Endothelial cell of umbilical vein (primary cell): Measurements from ENCODE around the gene FXR1. TPM values are rescaled to one million over a fixed set of nuclear protein-coding genes. Genes with fewer than 3 reads are reported as not detected.
"Not testable (repeated sequence)": the region's sequence is repeated elsewhere in the genome, so short reads cannot be mapped to it uniquely, and the experiment has no call there.

Experiments used
- BruUV-seq: library from RNA; stranded (reverse); fragments of 400-500 nt; replicated peaks from 2 replicates; lab custom pipeline; 2021; lab: Mats Ljungman, UMichigan
- CTCF ChIA-PET: fragments of 300-600, 350-600 bp; sonication (Branson Sonifier 250); formaldehyde crosslinking; loops from one replicate; lab custom pipeline; 2021; ENCODE audit warnings: antibody characterized with exemption, inconsistent platforms; lab: Charles Lee
- POLR2A ChIA-PET: fragments of 300-600, 350-600 bp; sonication (Branson Sonifier 250); formaldehyde crosslinking; loops from one replicate; lab custom pipeline; 2021; ENCODE audit warnings: antibody characterized with exemption, inconsistent platforms; lab: Charles Lee
- DNase-seq: peaks from one replicate; pipeline ENCODE4 v3.0.0-alpha.2; 2011; ENCODE audit warnings: low read depth, low spot score
- FAIRE-seq: peaks from 2 replicates; lab custom pipeline; 2011; peaks lifted over from hg19 to GRCh38; lab: Jason Lieb, UNC
- H2AFZ ChIP-seq: 2 replicates; pipeline ENCODE4 v1.6.0; 2012; ENCODE audit warnings: low read depth, low read length, control low read depth, inconsistent platforms
- H3K27ac ChIP-seq: 2 replicates; pipeline ENCODE4 v1.5.1; 2011; ENCODE audit warnings: low read depth, mild to moderate bottlenecking, control low read depth, low read length, moderate library complexity; ENCODE audit not compliant: insufficient read depth
- H3K27me3 ChIP-seq, 2 experiments: 2 replicates each; pipeline versions ENCODE4 v1.6.0 to v1.6.1; 2011; ENCODE audit warnings: low read length in 2 of 2, mixed read lengths in 1 of 2; ENCODE audit not compliant: control insufficient read depth in 2 of 2, insufficient read depth in 2 of 2
- H3K36me3 ChIP-seq, 2 experiments: 2 replicates in 1 of 2; 3 replicates in 1 of 2; pipeline ENCODE4 v1.5.1; 2011; ENCODE audit warnings: low read length in 2 of 2, mild to moderate bottlenecking in 1 of 2, moderate library complexity in 1 of 2; ENCODE audit not compliant: control insufficient read depth in 2 of 2, insufficient read depth in 2 of 2; ENCODE audit errors: extremely low read depth in 1 of 2
- H3K4me1 ChIP-seq: 3 replicates; pipeline ENCODE4 v1.5.1; 2011; ENCODE audit warnings: mild to moderate bottlenecking, low read length; ENCODE audit not compliant: control insufficient read depth, insufficient read depth; ENCODE audit errors: extremely low read depth
- H3K4me2 ChIP-seq: 2 replicates; pipeline ENCODE4 v1.6.1; 2011; ENCODE audit warnings: low read length, control low read depth, mixed read lengths; ENCODE audit not compliant: insufficient read depth
- H3K4me3 ChIP-seq, 3 experiments: fragments of 200-600 bp in 1 of 3; sonication (generic), shearing (Covaris generic) in 1 of 3; replicated peaks in 1 of 3; 2 replicates each; pipeline ENCODE4 v1.5.1; 2011 to 2016; ENCODE audit warnings: control low read depth in 3 of 3, low read length in 3 of 3, mild to moderate bottlenecking in 2 of 3, inconsistent platforms in 1 of 3, low read depth in 1 of 3, moderate library complexity in 1 of 3; ENCODE audit not compliant: insufficient read depth in 1 of 3
- H3K79me2 ChIP-seq: 2 replicates; pipeline ENCODE4 v1.6.0; 2012; ENCODE audit warnings: low read length, inconsistent platforms; ENCODE audit not compliant: control insufficient read depth, insufficient read depth
- H3K9ac ChIP-seq: replicated peaks from 2 replicates; pipeline ENCODE3; 2011; ENCODE audit warnings: low read length, control low read depth; ENCODE audit not compliant: insufficient read depth; ENCODE audit errors: extremely low read depth
- H3K9me1 ChIP-seq: replicated peaks from 3 replicates; pipeline ENCODE4 v1.6.0; 2011; ENCODE audit warnings: mild to moderate bottlenecking, low read length; ENCODE audit not compliant: control insufficient read depth, insufficient read depth; ENCODE audit errors: extremely low read depth
- H3K9me3 ChIP-seq: replicated peaks from 2 replicates; pipeline ENCODE4 v1.5.1; 2012; ENCODE audit warnings: low read length, inconsistent platforms; ENCODE audit not compliant: control insufficient read depth, insufficient read depth
- H4K20me1 ChIP-seq: replicated peaks from 2 replicates; pipeline ENCODE3; 2011; ENCODE audit warnings: mild to moderate bottlenecking, low read length; ENCODE audit not compliant: control insufficient read depth, insufficient read depth; ENCODE audit errors: extremely low read depth
- POLR2A ChIP-seq: IDR thresholded peaks from 2 replicates; pipeline ENCODE4 v1.6.1; 2012; ENCODE audit warnings: low read depth, mild to moderate bottlenecking, control low read depth, low read length
- POLR2AphosphoS5 ChIP-seq: IDR thresholded peaks from 2 replicates; pipeline ENCODE4 v1.6.1; 2012; ENCODE audit warnings: low read depth, mild to moderate bottlenecking, control low read depth, low read length, moderate library complexity; ENCODE audit not compliant: insufficient read depth
- dilution Hi-C: fragments of 300-500 bp; cut with MboI; formaldehyde crosslinking; loops from one replicate; pipeline ENCODE4 v1.15.0; 2019; ENCODE audit warnings: low sequenced_read_pairs; ENCODE audit not compliant: extremely low pct_ligation_motif_present
- intact Hi-C: fragments of 100-400 bp; cut with micrococcal nuclease; formaldehyde crosslinking; loops from one replicate; pipeline ENCODE4 v1.10.0; 2022
- polyA plus RNA-seq, 4 experiments: library from polyadenylated mRNA; depleted of rRNA in 3 of 4; stranded (reverse) in 3 of 4; unstranded in 1 of 4; fragments of >200 nt; gene quantifications; 2 replicates each; pipeline versions ENCODE4 v1.2.1 to v1.2.3, GENCODE V29; 2011 to 2012; ENCODE audit warnings: missing spikeins in 1 of 4
- total RNA-seq: library from RNA; stranded (reverse); gene quantifications from 2 replicates; pipeline ENCODE4 v1.2.3, GENCODE V29; 2021

The FXR1 gene
- total and polyA plus RNA-seq, 2 donors (not counting 3 experiments of a cell fraction or from before 2014, with no cell fraction given), result 87.3 to 186 TPM

GRCh38 chr3:180983136-180983535 lies 70.7 kb downstream of the FXR1 start:
- Histone ChIP-seq H3K4me3 (no peak overlapping the region), H2AFZ (no peak overlapping the region), H3K9ac (no peak overlapping the region), H4K20me1 (no peaks in the 10 kb centered on the region), H3K9me3 (no peaks in the 10 kb centered on the region), H3K79me2 (peaks cover 2% of the 10 kb centered on the region), H3K4me2 (no peak overlapping the region), H3K27me3 (no peaks in the 10 kb centered on the region), H3K36me3 (peaks cover 2 to 6% of the 10 kb centered on the region in 2 experiments), H3K4me1 (no peaks in the 10 kb centered on the region), H3K27ac (no peak overlapping the region), H3K9me1 (no peaks in the 10 kb centered on the region)
- CTCF ChIA-PET, result no interaction called here
- no peak for DNase-seq
- TF ChIP-seq POLR2A (no peak), POLR2AphosphoS5 (no peak)
- FAIRE-seq, result no peak
- POLR2A ChIA-PET, result no interaction called here
- no TSS peak for BruUV-seq
- intact Hi-C loops (loop anchor here (10.0 kb wide), 2 partner anchors 378 to 732 kb away; partner anchors contain the start of genes SOX2 and TTC14), dilution Hi-C loops (no loop called here)

- H3K9me1 ChIP-seq, CTCF ChIA-PET, H3K27me3 ChIP-seq, H2AFZ ChIP-seq, H3K4me2 ChIP-seq, H3K4me1 ChIP-seq, H3K27ac ChIP-seq, H3K9ac ChIP-seq, H3K36me3 ChIP-seq, BruUV-seq, POLR2A ChIA-PET, DNase-seq, H4K20me1 ChIP-seq, H3K9me3 ChIP-seq, FAIRE-seq, H3K4me3 ChIP-seq, dilution Hi-C loops, H3K79me2 ChIP-seq: not testable (repeated sequence)
- intact Hi-C loops, result loop anchor here (5.0 to 10.0 kb wide), 3 partner anchors 74 to 728 kb away; partner anchors contain the start of genes FXR1, SOX2 and TTC14
Observed at GRCh38 chr3:180986366-180986765, 73.9 kb downstream of the FXR1 start.
